ENCODE measurements around the gene TIMMDC1.

The TIMMDC1 gene

DNA sequence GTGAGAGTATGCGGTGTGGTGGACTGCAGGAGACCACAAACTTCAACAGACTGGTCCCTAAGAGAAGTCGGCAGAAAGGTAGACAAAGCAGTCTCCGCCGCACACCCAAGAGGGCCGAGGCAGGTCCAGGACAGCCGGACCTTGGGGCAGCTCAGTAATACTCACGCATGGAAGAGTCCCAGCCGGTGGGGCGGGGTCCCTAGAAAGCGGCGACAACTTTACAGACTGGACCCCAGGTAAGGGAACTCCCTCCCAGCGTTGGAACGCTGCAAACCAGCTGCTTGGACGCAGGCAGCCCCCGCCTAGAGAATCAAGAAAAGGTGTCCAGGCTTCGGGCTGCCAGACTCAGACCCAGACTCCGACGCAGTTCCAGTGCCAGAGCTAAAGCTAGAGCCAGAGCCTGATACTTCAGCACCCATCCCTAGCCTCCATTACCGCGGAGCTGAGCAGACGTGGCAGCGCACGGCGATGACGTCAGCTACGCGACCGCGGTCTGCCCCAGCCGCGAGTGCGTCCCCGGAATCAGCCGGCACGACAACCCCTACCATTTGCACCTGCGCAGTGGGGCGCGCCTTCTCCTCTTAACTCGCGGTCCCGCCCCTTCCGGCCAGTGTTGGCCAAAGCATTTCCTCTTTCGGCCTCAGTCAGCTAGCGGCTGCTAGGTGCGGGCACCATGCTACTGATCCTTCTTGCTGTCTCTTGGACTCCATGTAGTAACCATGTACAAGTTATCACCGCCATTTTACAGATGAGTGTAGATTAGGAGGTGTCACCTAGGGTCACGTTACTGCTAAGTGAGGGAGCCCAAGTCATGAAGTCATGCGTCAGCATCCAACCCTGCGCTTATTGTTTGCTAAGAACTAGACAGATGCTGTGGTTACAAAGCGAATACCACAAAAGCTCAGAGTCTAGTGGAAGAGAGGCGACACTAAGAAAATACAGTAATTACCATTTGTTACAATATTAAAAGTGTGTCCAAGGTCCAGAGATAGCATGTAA lies 34.9 kb upstream of the TIMMDC1 start, which contains the start of gene TMEM39A:
TSS of gene TMEM39A (minus strand) at position 445 of the 999 bp plus-strand sequence. CDS start 1,541 bp downstream, outside the sequence.
- Histone ChIP-seq H2AFZ (ENCODE audit: low read depth, low read length) (peak within 1 kb of the TSS; percentile 86), H3K4me2 (ENCODE audit: low read length, poor library complexity, severe bottlenecking) (peak within 1 kb of the TSS; percentile 61), H3K14ac (ENCODE audit: low read length in 2 of 2) (peak within 1 kb of the TSS in 1 of 2 experiments; percentile 98), H3K36me3 (ENCODE audit: control insufficient read depth in 1 of 2, insufficient read depth in 2 of 2, low read depth in 1 of 2, low read length in 2 of 2) (peaks cover 2 to 36% of the 10 kb centered on the region in 2 experiments), H3K27me3 (ENCODE audit: control insufficient read depth in 1 of 2, insufficient read depth in 1 of 2, low read length in 2 of 2) (no peaks in the 10 kb centered on the region), H2BK12ac (ENCODE audit: low read length in 2 of 2) (peak within 1 kb of the TSS in 1 of 2 experiments; percentile 42), H3K4ac (ENCODE audit: low read depth in 1 of 2, low read length in 2 of 2) (peak within 1 kb of the TSS; percentile 98 to 99), H2BK5ac (ENCODE audit: low read depth, low read length, poor library complexity, severe bottlenecking) (peak within 1 kb of the TSS; percentile 61), H3K4me1 (ENCODE audit: control insufficient read depth, insufficient read depth, low read depth, low read length) (peaks cover 2% of the 10 kb centered on the region), H3K9me3 (ENCODE audit: control insufficient read depth, low read length) (no peaks in the 10 kb centered on the region), H4K8ac (ENCODE audit: low read length) (peak within 1 kb of the TSS; percentile 94), H3K23ac (ENCODE audit: low read length in 2 of 2) (peak within 1 kb of the TSS; percentile 51 to 89), H3K9ac (ENCODE audit: low read length) (peak within 1 kb of the TSS; percentile 98), H2AK5ac (ENCODE audit: low read length, severe bottlenecking) (peak within 1 kb of the TSS; percentile 53), H3K79me1 (replicated peaks; ENCODE audit: low read length, poor library complexity, severe bottlenecking) (peaks cover 1% of the 10 kb centered on the region), H2BK15ac (ENCODE audit: low read depth, poor library complexity, severe bottlenecking) (no peak within 1 kb of the TSS), H3K4me3 (ENCODE audit: insufficient read depth in 1 of 2, low read depth in 1 of 2, low read length in 2 of 2) (peak within 1 kb of the TSS; percentile 89 to 91), H2BK120ac (ENCODE audit: low read depth, low read length) (peak within 1 kb of the TSS; percentile 74), H3K18ac (ENCODE audit: low read depth in 1 of 2, low read length in 2 of 2) (peak within 1 kb of the TSS; percentile 89 to 91), H4K91ac (ENCODE audit: low read length) (peak within 1 kb of the TSS; percentile 92), H3K27ac (ENCODE audit: low read length, poor library complexity, severe bottlenecking) (peak within 1 kb of the TSS; percentile 84)
- peak; percentile 98 for DNase-seq
- 4% methylated on average over 49 of the region's 51 CpGs for WGBS

GRCh38 chr3:119468041-119468440 lies 30.3 kb upstream of the TIMMDC1 start:
- no peak overlapping the region for H2BK120ac ChIP-seq (ENCODE audit: low read depth, low read length)
- peaks cover 3% of the 10 kb centered on the region for H3K4me1 ChIP-seq (ENCODE audit: control insufficient read depth, insufficient read depth, low read depth, low read length)
- no peak overlapping the region for H4K8ac ChIP-seq (ENCODE audit: low read length)
- no peak overlapping the region for H2AK5ac ChIP-seq (ENCODE audit: low read length, severe bottlenecking)
- no peak overlapping the region for H4K91ac ChIP-seq (ENCODE audit: low read length)
- no peak overlapping the region for H2AFZ ChIP-seq (ENCODE audit: low read depth, low read length)
- H2BK5ac ChIP-seq (ENCODE audit: low read depth, low read length, poor library complexity, severe bottlenecking) = no peak overlapping the region
- H3K27ac ChIP-seq (ENCODE audit: low read length, poor library complexity, severe bottlenecking) = no peak overlapping the region
- DNase-seq = no peak
- no peak overlapping the region for H3K14ac ChIP-seq (ENCODE audit: low read length in 2 of 2)
- no peak overlapping the region for H2BK12ac ChIP-seq (ENCODE audit: low read length in 2 of 2)
- H3K36me3 ChIP-seq (ENCODE audit: control insufficient read depth in 1 of 2, insufficient read depth in 2 of 2, low read depth in 1 of 2, low read length in 2 of 2) = peaks cover 5 to 19% of the 10 kb centered on the region in 2 experiments
- no peak overlapping the region for H3K9ac ChIP-seq (ENCODE audit: low read length)
- H3K18ac ChIP-seq (ENCODE audit: low read depth in 1 of 2, low read length in 2 of 2) = no peak overlapping the region
- H3K4me2 ChIP-seq (ENCODE audit: low read length, poor library complexity, severe bottlenecking) = no peak overlapping the region
- no peak overlapping the region for H2BK15ac ChIP-seq (ENCODE audit: low read depth, poor library complexity, severe bottlenecking)
- no peaks in the 10 kb centered on the region for H3K27me3 ChIP-seq (ENCODE audit: control insufficient read depth in 1 of 2, insufficient read depth in 1 of 2, low read length in 2 of 2)
- no peak overlapping the region for H3K23ac ChIP-seq (ENCODE audit: low read length in 2 of 2)
- H3K9me3 ChIP-seq (ENCODE audit: control insufficient read depth, low read length) = no peaks in the 10 kb centered on the region
- peak overlapping the region in 1 of 2 experiments; percentile 98 for H3K4me3 ChIP-seq (ENCODE audit: insufficient read depth in 1 of 2, low read depth in 1 of 2, low read length in 2 of 2)
- H3K4ac ChIP-seq (ENCODE audit: low read depth in 1 of 2, low read length in 2 of 2) = peak overlapping the region in 1 of 2 experiments; percentile 93
- 100% methylated on average over 2 of the region's 2 CpGs for WGBS
- H3K79me1 ChIP-seq (replicated peaks; ENCODE audit: low read length, poor library complexity, severe bottlenecking) = peaks cover 23% of the 10 kb centered on the region

DNA sequence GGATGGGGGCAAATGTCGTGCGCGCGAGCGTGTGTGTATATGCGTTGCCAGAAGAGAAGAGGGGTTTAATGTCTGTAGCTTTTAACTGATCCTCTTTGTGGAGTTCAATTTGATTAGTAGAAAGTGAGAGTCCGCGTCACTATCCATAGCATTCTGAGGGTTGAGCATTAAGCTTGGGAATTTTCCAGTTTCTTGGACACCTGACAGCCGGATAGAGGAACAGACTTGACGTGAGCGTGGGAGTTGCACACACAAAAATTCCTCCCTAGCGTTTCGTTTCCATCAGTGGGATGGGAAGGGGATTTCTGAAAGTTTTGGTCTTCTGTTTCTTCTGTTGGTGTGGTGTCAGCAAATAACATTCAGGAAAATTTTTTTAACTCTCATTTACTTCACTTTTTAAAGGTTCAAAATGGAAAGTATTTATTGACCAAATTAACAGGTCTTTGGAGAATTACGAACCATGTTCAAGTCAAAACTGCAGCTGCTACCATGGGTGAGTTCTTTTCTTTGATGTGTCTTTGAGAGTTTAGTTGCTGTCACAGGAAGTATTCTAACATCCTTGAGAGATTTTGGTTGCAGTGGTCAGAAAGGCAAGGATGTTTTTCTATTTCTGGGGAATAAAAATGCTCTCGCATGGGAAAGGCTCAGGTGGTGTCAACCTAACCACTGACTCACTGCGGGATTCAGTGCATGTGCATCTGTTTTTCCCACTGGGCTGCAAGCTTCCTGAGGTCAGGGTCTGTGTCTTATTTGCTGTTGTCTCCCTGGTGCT lies 28.7 kb upstream of the TIMMDC1 start:
- Histone ChIP-seq H4K91ac (ENCODE audit: low read length) (no peak overlapping the region), H2BK120ac (ENCODE audit: low read depth, low read length) (no peak overlapping the region), H3K9me3 (ENCODE audit: control insufficient read depth, low read length) (no peaks in the 10 kb centered on the region), H3K36me3 (ENCODE audit: control insufficient read depth in 1 of 2, insufficient read depth in 2 of 2, low read depth in 1 of 2, low read length in 2 of 2) (peaks cover 5 to 30% of the 10 kb centered on the region in 2 experiments), H4K8ac (ENCODE audit: low read length) (no peak overlapping the region), H3K4me3 (ENCODE audit: insufficient read depth in 1 of 2, low read depth in 1 of 2, low read length in 2 of 2) (peak overlapping the region; percentile 98), H2BK15ac (ENCODE audit: low read depth, poor library complexity, severe bottlenecking) (peak overlapping the region; percentile 40), H3K18ac (ENCODE audit: low read depth in 1 of 2, low read length in 2 of 2) (peak overlapping the region in 1 of 2 experiments; percentile 97), H2AFZ (ENCODE audit: low read depth, low read length) (peak overlapping the region; percentile 97), H3K9ac (ENCODE audit: low read length) (peak overlapping the region; percentile 89), H2AK5ac (ENCODE audit: low read length, severe bottlenecking) (no peak overlapping the region), H3K4ac (ENCODE audit: low read depth in 1 of 2, low read length in 2 of 2) (peak overlapping the region in 1 of 2 experiments; percentile 95), H3K14ac (ENCODE audit: low read length in 2 of 2) (no peak overlapping the region), H3K23ac (ENCODE audit: low read length in 2 of 2) (peak overlapping the region in 1 of 2 experiments; percentile 93), H2BK12ac (ENCODE audit: low read length in 2 of 2) (peak overlapping the region in 1 of 2 experiments; percentile 77), H2BK5ac (ENCODE audit: low read depth, low read length, poor library complexity, severe bottlenecking) (peak overlapping the region; percentile 49), H3K4me1 (ENCODE audit: control insufficient read depth, insufficient read depth, low read depth, low read length) (peaks cover 3% of the 10 kb centered on the region), H3K27ac (ENCODE audit: low read length, poor library complexity, severe bottlenecking) (no peak overlapping the region), H3K79me1 (replicated peaks; ENCODE audit: low read length, poor library complexity, severe bottlenecking) (peaks cover 23% of the 10 kb centered on the region), H3K4me2 (ENCODE audit: low read length, poor library complexity, severe bottlenecking) (peak overlapping the region; percentile 95), H3K27me3 (ENCODE audit: control insufficient read depth in 1 of 2, insufficient read depth in 1 of 2, low read length in 2 of 2) (no peaks in the 10 kb centered on the region)
- peak; percentile 73 for DNase-seq
- 25% methylated on average over 14 of the region's 16 CpGs for WGBS
